ENCODE measurements around the gene ASAP2.

The ASAP2 gene

DNA sequence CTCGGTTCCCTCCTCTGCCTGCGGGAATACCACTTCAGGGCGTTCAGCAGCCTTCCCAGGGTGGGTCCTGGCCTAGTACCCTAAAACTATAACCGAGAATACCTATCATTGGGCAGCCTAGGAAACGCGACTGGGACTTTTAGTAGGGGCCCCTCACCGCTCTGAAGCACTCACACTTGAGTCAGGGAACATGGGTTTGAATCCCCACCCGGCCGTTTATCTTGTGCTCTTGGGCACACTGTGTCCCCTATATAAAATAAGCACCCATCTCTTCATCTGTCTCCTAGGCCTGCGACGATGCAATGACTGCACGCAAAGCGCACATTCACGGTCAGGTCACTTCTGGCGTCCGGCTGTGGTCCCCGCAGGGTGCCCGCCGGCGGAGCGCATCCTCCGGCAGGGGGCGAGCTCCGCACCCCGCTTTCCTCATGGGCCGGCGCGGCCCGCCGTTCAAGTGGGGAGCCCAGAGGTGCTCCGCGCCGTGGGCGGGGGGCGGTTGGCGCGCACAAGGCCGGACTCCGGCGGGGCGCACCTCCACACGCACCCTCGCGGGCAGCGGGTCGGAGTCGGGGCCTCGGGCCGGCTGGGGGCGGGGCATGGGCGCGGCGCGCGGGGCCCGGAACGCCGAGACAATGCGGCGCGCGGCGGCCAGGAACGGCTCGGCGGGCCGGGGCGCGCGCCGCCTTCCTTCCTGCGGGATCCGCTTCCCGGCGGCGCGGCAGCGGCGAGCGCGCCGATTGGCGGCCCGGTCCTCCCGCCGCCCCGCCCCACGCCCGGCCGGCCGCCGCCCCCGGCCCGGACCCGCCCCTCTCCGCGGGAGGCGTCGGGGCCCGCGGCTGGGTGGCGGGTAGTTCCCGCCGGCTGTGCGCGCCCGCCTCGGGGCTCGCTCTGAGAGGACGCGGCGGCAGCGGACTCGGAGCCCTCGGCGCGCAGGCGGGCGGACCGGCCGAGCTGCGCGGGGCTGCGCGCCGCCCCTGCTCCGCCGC lies at the start of gene ASAP2:
Gene ASAP2 (plus strand): TSS at position 850 of the 986 bp plus-strand sequence. CDS start 293 bp downstream, outside the sequence.
- no peak for DNase-seq (ENCODE audit: low read depth)
- TF ChIP-seq, protein P1, sequence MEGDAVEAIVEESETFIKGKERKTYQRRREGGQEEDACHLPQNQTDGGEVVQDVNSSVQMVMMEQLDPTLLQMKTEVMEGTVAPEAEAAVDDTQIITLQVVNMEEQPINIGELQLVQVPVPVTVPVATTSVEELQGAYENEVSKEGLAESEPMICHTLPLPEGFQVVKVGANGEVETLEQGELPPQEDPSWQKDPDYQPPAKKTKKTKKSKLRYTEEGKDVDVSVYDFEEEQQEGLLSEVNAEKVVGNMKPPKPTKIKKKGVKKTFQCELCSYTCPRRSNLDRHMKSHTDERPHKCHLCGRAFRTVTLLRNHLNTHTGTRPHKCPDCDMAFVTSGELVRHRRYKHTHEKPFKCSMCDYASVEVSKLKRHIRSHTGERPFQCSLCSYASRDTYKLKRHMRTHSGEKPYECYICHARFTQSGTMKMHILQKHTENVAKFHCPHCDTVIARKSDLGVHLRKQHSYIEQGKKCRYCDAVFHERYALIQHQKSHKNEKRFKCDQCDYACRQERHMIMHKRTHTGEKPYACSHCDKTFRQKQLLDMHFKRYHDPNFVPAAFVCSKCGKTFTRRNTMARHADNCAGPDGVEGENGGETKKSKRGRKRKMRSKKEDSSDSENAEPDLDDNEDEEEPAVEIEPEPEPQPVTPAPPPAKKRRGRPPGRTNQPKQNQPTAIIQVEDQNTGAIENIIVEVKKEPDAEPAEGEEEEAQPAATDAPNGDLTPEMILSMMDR (IDR thresholded peaks at IDR 0.05; ENCODE audit: control insufficient read depth, insufficient read depth, low read depth, low read length, missing control alignments), result peak; percentile 69
- peak within 1 kb of the TSS; percentile 94 for H3K4me3 ChIP-seq (ENCODE audit: control insufficient read depth, low read depth, low read length)

DNA sequence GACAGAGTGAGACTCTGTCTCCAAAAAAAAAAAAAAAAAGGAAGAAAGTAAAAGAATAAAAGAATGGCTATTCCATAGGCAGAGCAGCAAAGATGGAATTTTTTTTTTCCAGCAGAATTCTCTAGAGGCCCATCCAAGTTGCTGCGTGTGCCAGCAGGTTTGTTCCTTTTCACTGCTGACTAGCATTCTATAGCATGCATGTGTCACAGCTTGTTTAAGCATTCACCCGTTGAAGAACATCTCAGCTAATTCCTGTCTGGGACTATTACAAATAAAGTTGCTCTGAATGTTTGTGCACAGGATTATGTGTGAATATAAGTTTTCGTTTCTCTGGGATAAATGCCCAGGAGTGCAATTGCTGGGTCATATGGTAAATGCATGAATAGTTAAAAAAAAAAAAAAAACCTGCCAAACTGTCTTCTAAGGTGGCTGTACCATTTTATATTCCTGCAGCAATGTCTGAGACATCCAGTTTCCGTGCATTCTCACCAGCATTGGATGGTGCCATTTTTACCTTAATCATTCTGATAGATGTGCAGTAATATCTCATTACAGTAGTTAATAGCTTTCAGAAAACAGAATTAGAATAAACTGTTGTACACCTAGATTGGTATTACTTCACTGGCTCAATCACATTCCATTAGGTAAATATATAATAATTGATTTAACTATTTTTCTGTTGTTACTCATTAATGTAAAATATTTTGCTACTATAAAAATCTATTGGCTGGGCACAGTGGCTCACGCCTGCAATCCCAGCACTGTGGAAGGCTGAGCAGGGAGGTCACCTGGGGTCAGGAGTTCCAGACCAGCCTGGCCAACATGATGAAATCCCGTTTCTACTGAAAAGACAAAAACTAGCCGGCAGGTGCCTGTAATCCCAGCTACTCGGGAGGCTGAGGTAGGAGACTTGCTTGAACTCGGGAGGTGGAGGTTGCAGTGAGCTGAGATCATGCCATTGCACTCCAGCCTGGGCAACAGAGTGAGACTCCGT lies 47.5 kb upstream of the ASAP2 start:
- DNase-seq (ENCODE audit: low read depth), result no peak
- TF ChIP-seq, protein P1 (IDR thresholded peaks at IDR 0.05; ENCODE audit: control insufficient read depth, insufficient read depth, low read depth, low read length, missing control alignments), result no peak
- H3K4me3 ChIP-seq (ENCODE audit: control insufficient read depth, low read depth, low read length), result no peak overlapping the region

DNA sequence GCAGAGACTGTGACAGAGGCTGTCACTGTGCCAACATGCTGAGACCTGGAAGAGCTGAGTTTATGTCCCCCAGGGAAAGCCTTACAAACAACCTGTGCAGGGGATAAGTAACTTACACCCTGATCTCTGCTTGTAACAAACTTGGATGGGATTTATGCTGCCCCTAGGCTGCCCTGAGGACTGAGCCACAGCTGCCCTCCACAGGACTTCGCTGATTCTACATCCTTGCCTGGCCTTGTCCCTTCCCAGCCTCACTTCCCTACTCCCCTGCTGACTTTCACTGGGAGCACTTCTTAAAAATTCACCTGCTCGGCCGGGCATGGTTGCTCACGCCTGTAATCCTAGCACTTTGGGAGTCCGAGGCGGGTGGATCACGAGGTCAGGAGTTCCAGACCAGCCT lies 45.9 kb upstream of the ASAP2 start:
- no peak overlapping the region for H3K4me3 ChIP-seq (ENCODE audit: control insufficient read depth, low read depth, low read length)
- TF ChIP-seq, protein P1 (IDR thresholded peaks at IDR 0.05; ENCODE audit: control insufficient read depth, insufficient read depth, low read depth, low read length, missing control alignments), result no peak
- DNase-seq (ENCODE audit: low read depth), result no peak

DNA sequence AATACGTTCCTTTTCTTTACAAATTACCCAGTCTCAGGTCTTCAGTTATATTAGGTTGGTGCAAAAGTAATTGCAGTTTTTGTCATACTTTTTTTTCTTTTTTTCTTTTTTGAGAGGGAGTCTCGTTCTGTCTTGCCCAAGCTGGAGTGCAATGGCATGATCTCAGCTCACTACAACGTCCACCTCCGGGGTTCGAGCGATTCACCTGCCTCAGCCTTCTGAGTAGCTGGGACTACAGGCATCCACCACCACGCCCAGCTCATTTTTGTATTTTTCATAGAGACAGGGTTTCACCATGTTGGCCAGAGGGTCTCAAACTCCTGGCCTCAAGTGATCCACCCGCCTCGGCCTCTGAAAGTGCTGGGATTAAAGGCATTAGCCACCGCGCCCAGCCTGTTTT lies 43.8 kb upstream of the ASAP2 start:
- TF ChIP-seq, protein P1 (IDR thresholded peaks at IDR 0.05; ENCODE audit: control insufficient read depth, insufficient read depth, low read depth, low read length, missing control alignments), result no peak

DNA sequence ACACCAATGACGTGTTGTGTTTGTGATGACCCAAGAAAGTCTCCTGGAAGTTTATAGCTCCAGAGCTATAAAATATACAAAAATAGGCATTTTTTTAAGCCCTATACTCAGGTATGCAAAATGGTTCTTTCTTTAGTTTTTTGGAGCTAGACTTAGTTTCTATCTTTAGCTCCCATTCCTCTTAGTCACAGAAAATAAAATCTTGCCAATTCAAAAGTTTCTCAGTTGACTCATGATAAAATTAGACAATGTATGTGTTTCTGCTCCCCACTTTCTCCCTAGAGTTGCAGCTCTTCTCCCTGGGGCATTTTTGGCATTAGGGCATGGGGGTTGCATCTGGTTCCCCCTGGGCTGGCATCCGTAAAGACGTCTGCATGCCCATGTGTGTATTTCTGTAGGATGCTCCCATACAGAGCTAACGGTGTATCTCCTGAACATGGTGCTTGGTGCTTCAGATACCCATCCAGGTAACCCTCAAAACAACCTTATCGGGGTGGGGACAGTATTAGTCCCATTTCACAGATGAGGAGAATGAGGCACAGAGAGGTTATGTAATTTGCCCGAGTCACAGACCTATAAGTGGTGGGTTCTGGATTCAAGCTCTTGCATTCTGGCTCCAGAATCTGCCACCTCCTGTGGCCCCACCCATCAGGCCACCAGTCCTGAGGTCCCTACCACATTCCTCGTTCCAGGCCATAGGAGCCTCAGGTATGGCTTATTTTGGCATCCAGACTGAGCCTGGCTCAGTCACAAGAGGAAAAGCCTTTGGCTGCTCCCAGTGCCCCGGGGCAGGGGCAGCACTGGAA lies 43.1 kb upstream of the ASAP2 start:
- TF ChIP-seq, protein P1 (IDR thresholded peaks at IDR 0.05; ENCODE audit: control insufficient read depth, insufficient read depth, low read depth, low read length, missing control alignments), result no peak

More for the DNA sequence above, 43.8 kb upstream of the ASAP2 start:
- DNase-seq (ENCODE audit: low read depth), result no peak
- H3K4me3 ChIP-seq (ENCODE audit: control insufficient read depth, low read depth, low read length), result no peak overlapping the region

More for the DNA sequence above, 43.1 kb upstream of the ASAP2 start:
- H3K4me3 ChIP-seq (ENCODE audit: control insufficient read depth, low read depth, low read length), result no peak overlapping the region
- no peak for DNase-seq (ENCODE audit: low read depth)
